Measurements from ENCODE around the gene ERCC4.
A peak's percentile ranks its signal among the peaks of the same experiment; 100 is the strongest.

Gene ERCC4

DNA sequence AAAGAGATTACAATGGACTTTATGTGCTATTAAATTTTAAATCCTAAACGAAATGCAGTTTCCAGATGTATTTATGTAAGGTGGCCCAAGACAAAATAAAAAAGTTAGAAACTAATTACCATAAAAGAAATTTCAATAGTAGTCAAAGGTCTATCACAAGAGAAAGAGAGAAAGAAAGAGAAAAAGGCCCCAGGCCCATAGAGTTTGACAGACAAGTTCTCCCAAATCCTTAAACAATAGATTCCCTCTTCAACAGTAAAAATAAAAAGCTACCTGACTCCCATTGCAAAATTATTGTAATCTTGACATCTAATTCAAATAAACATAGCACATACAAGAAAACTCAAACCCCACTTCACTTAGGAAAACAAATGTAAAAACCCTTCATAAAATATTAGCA, 8.6 kb upstream of the ERCC4 start:
- Histone ChIP-seq H3K4me3 (ENCODE audit: low read length) (no peak overlapping the region), H3K9me3 (ENCODE audit: insufficient read depth, low read depth, low read length) (peaks cover 15% of the 10 kb centered on the region; the same call in 1 of the 2 replicates), H3K4me1 (ENCODE audit: insufficient read depth, low read length) (no peaks in the 10 kb centered on the region), H3K27ac (ENCODE audit: low read depth, low read length) (no peak overlapping the region), H3K36me3 (ENCODE audit: insufficient read depth, low read length) (no peaks in the 10 kb centered on the region), H3K9ac (ENCODE audit: low read depth, low read length) (no peak overlapping the region), H3K27me3 (ENCODE audit: insufficient read depth, low read length) (no peaks in the 10 kb centered on the region)
- no CpG with 5 or more reads among the region's 1 CpG for WGBS

DNA sequence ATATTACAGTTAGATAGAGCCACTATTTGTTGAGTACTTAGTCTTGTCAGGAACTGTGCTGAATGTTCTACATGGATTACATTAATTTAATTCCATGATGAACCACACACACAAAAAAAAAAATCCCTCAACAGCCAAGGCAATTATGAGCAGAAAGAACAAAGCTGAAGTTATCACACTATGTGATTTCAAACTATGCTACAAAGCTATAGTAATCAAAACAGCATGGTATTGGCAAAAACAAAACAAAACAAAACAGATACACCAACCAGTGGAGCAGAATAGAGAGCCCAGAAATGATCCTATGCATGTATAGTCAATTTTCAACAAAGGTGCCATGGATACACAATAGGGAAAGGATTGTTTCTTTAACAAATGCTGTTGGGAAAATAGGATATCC, 8.1 kb upstream of the ERCC4 start:
- peaks cover 15% of the 10 kb centered on the region; the same call in 1 of the 2 replicates for H3K9me3 ChIP-seq (ENCODE audit: insufficient read depth, low read depth, low read length)
- H3K36me3 ChIP-seq (ENCODE audit: insufficient read depth, low read length) = no peaks in the 10 kb centered on the region
- no peaks in the 10 kb centered on the region for H3K4me1 ChIP-seq (ENCODE audit: insufficient read depth, low read length)
- no peaks in the 10 kb centered on the region for H3K27me3 ChIP-seq (ENCODE audit: insufficient read depth, low read length)
- H3K27ac ChIP-seq (ENCODE audit: low read depth, low read length) = no peak overlapping the region
- no peak overlapping the region for H3K9ac ChIP-seq (ENCODE audit: low read depth, low read length)
- no peak overlapping the region for H3K4me3 ChIP-seq (ENCODE audit: low read length)

- Histone ChIP-seq H3K4me3 (ENCODE audit: low read length) (no peak overlapping the region), H3K27ac (ENCODE audit: low read depth, low read length) (no peak overlapping the region), H3K9ac (ENCODE audit: low read depth, low read length) (no peak overlapping the region), H3K4me1 (ENCODE audit: insufficient read depth, low read length) (no peaks in the 10 kb centered on the region), H3K36me3 (ENCODE audit: insufficient read depth, low read length) (no peaks in the 10 kb centered on the region), H3K27me3 (ENCODE audit: insufficient read depth, low read length) (no peaks in the 10 kb centered on the region), H3K9me3 (ENCODE audit: insufficient read depth, low read depth, low read length) (peaks cover 15% of the 10 kb centered on the region; the same call in 1 of the 2 replicates)
- 97% methylated on average over 1 of the region's 1 CpG for WGBS
Observed at GRCh38 chr16:13912891-13913290, 7.1 kb upstream of the ERCC4 start.

GRCh38 chr16:13913374-13914292, 6.3 kb upstream of the ERCC4 start:
- Histone ChIP-seq H3K27me3 (ENCODE audit: insufficient read depth, low read length) (no peaks in the 10 kb centered on the region), H3K27ac (ENCODE audit: low read depth, low read length) (no peak overlapping the region), H3K9me3 (ENCODE audit: insufficient read depth, low read depth, low read length) (peaks cover 15% of the 10 kb centered on the region; the same call in 1 of the 2 replicates), H3K4me3 (ENCODE audit: low read length) (no peak overlapping the region), H3K4me1 (ENCODE audit: insufficient read depth, low read length) (no peaks in the 10 kb centered on the region), H3K9ac (ENCODE audit: low read depth, low read length) (no peak overlapping the region), H3K36me3 (ENCODE audit: insufficient read depth, low read length) (no peaks in the 10 kb centered on the region)
- WGBS = 92% methylated on average over 7 of the region's 7 CpGs

DNA sequence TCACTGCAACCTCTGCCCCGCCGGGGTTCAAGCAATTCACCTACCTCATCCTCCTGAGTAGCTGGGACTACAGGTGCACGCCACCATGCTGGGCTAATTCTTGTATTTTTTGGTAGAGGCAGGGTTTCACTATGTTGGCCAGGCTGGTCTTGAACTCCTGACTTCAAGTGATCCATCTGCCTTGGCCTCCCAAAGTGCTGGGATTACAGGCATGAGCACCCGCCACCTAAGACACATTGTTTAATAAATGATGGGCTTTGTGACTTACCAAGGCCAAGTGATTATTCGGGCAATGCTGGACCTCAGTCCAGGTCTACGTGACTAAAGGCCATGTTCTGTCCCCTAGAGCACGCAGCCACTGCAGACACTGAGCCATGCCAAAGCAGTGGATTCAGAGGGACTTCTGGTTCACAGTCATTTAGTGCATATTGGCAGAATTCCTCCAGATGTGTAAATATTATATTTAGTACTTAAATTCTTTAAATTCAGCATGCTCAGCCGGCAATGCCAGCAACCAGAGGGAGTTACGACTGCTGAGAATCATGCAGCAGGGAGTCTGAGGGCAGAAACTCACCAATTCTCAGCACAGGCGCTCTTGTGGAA, 4.8 kb upstream of the ERCC4 start:
- Histone ChIP-seq H3K27ac (ENCODE audit: low read depth, low read length) (no peak overlapping the region), H3K36me3 (ENCODE audit: insufficient read depth, low read length) (no peaks in the 10 kb centered on the region), H3K27me3 (ENCODE audit: insufficient read depth, low read length) (no peaks in the 10 kb centered on the region), H3K9ac (ENCODE audit: low read depth, low read length) (no peak overlapping the region), H3K4me1 (ENCODE audit: insufficient read depth, low read length) (0 out of 2 replicates have a peak, but pooled peaks cover 3% of the 10 kb centered on the region), H3K9me3 (ENCODE audit: insufficient read depth, low read depth, low read length) (peaks cover 15% of the 10 kb centered on the region; the same call in 1 of the 2 replicates), H3K4me3 (ENCODE audit: low read length) (no peak overlapping the region)
- WGBS = 93% methylated on average over 10 of the region's 10 CpGs

- Histone ChIP-seq H3K4me3 (ENCODE audit: low read length) (peak overlapping the region; percentile 90), H3K27me3 (ENCODE audit: insufficient read depth, low read length) (no peaks in the 10 kb centered on the region), H3K36me3 (ENCODE audit: insufficient read depth, low read length) (peaks cover 15% of the 10 kb centered on the region), H3K9ac (ENCODE audit: low read depth, low read length) (peak overlapping the region; percentile 56; the same call in 1 of the 2 replicates), H3K27ac (ENCODE audit: low read depth, low read length) (peak overlapping the region; percentile 53; the same call in 1 of the 2 replicates), H3K4me1 (ENCODE audit: insufficient read depth, low read length) (peaks cover 3% of the 10 kb centered on the region; the same call in 1 of the 2 replicates), H3K9me3 (ENCODE audit: insufficient read depth, low read depth, low read length) (no peaks in the 10 kb centered on the region)
- WGBS = 41% methylated on average over 3 of the region's 3 CpGs
Observed at GRCh38 chr16:13919330-13919682, 648 bp upstream of the ERCC4 start.

GRCh38 chr16:13920510-13920818, 510 bp downstream of the ERCC4 start:
- Histone ChIP-seq H3K27me3 (ENCODE audit: insufficient read depth, low read length) (no peaks in the 10 kb centered on the region), H3K4me3 (ENCODE audit: low read length) (peak overlapping the region; percentile 90), H3K36me3 (ENCODE audit: insufficient read depth, low read length) (peaks cover 25% of the 10 kb centered on the region), H3K9me3 (ENCODE audit: insufficient read depth, low read depth, low read length) (no peaks in the 10 kb centered on the region), H3K9ac (ENCODE audit: low read depth, low read length) (peak overlapping the region; percentile 84), H3K4me1 (ENCODE audit: insufficient read depth, low read length) (peaks cover 3% of the 10 kb centered on the region; the same call in 1 of the 2 replicates), H3K27ac (ENCODE audit: low read depth, low read length) (peak overlapping the region; percentile 52; the same call in 1 of the 2 replicates)
- under 1% methylated on average over 10 of the region's 10 CpGs for WGBS

GRCh38 chr16:13921328-13921727, 1.4 kb downstream of the ERCC4 start:
- 89% methylated on average over 2 of the region's 2 CpGs for WGBS
- H3K4me1 ChIP-seq (ENCODE audit: insufficient read depth, low read length) = peaks cover 3% of the 10 kb centered on the region; the same call in 1 of the 2 replicates

DNA sequence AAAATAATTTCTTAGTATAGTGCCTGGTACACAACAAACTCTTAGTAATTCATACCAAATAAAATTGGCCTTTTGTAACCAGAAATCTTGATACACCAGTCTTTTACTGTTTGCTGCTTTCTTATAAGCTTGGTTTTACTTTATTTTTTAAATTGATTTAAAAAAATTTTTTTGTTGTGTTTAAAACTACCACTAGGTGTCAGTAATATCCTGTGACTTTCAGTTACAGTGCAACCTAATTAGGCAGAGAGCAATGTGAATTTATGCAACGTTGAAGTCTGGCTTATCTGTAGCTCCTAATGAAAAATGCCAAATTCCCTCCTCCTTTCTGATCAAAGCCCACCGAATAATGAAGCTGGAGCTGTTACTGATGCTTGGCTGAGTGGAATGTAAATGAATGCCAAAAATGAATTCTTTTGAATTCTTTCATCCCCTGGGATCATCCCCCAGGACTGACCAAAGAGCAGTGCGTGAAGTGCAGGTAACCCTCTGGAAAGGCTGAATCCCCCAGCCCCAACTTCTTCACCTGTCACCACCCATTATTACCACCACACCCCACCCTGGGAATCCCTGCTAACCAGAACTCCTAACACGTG, 3.8 kb downstream of the ERCC4 start:
- Histone ChIP-seq H3K36me3 (ENCODE audit: insufficient read depth, low read length) (peaks cover 47% of the 10 kb centered on the region), H3K27ac (ENCODE audit: low read depth, low read length) (no peak overlapping the region), H3K9ac (ENCODE audit: low read depth, low read length) (no peak overlapping the region), H3K27me3 (ENCODE audit: insufficient read depth, low read length) (no peaks in the 10 kb centered on the region), H3K4me3 (ENCODE audit: low read length) (no peak overlapping the region), H3K4me1 (ENCODE audit: insufficient read depth, low read length) (peaks cover 3% of the 10 kb centered on the region; the same call in 1 of the 2 replicates), H3K9me3 (ENCODE audit: insufficient read depth, low read depth, low read length) (no peaks in the 10 kb centered on the region)
- WGBS = 52% methylated on average over 2 of the region's 4 CpGs

More at GRCh38 chr16:13921328-13921727, 1.4 kb downstream of the ERCC4 start:
- Histone ChIP-seq H3K4me3 (ENCODE audit: low read length) (peak overlapping the region; percentile 90), H3K9ac (ENCODE audit: low read depth, low read length) (0 out of 2 replicates have a peak overlapping the region, but pooled peaks have one; percentile 84), H3K9me3 (ENCODE audit: insufficient read depth, low read depth, low read length) (no peaks in the 10 kb centered on the region), H3K36me3 (ENCODE audit: insufficient read depth, low read length) (peaks cover 33% of the 10 kb centered on the region), H3K27ac (ENCODE audit: low read depth, low read length) (no peak overlapping the region), H3K27me3 (ENCODE audit: insufficient read depth, low read length) (no peaks in the 10 kb centered on the region)

GRCh38 chr16:13926464-13926863, 6.5 kb downstream of the ERCC4 start:
- Histone ChIP-seq H3K9me3 (ENCODE audit: insufficient read depth, low read depth, low read length) (no peaks in the 10 kb centered on the region), H3K9ac (ENCODE audit: low read depth, low read length) (no peak overlapping the region), H3K4me3 (ENCODE audit: low read length) (no peak overlapping the region), H3K27ac (ENCODE audit: low read depth, low read length) (no peak overlapping the region), H3K27me3 (ENCODE audit: insufficient read depth, low read length) (no peaks in the 10 kb centered on the region), H3K36me3 (ENCODE audit: insufficient read depth, low read length) (peaks cover 61% of the 10 kb centered on the region), H3K4me1 (ENCODE audit: insufficient read depth, low read length) (no peaks in the 10 kb centered on the region)
- 96% methylated on average over 4 of the region's 4 CpGs for WGBS

GRCh38 chr16:13926891-13927290, 6.9 kb downstream of the ERCC4 start:
- peaks cover 65% of the 10 kb centered on the region for H3K36me3 ChIP-seq (ENCODE audit: insufficient read depth, low read length)
- H3K9ac ChIP-seq (ENCODE audit: low read depth, low read length) = no peak overlapping the region
- H3K27ac ChIP-seq (ENCODE audit: low read depth, low read length) = no peak overlapping the region
- no peak overlapping the region for H3K4me3 ChIP-seq (ENCODE audit: low read length)
- H3K27me3 ChIP-seq (ENCODE audit: insufficient read depth, low read length) = no peaks in the 10 kb centered on the region
- H3K9me3 ChIP-seq (ENCODE audit: insufficient read depth, low read depth, low read length) = no peaks in the 10 kb centered on the region
- no peaks in the 10 kb centered on the region for H3K4me1 ChIP-seq (ENCODE audit: insufficient read depth, low read length)
- 91% methylated on average over 2 of the region's 2 CpGs for WGBS

All from HUES64 (cell line).